Measurements from ENCODE around the gene CRTC3.

Gene CRTC3

GRCh38 chr15:90591524-90591923 is 61.8 kb downstream of the CRTC3 start:
- DNase-seq (ENCODE audit: low read depth in 1 of 2, low spot score in 1 of 2), result no peak

GRCh38 chr15:90592131-90592881 is 62.6 kb downstream of the CRTC3 start:
- DNase-seq (ENCODE audit: low read depth in 1 of 2, low spot score in 1 of 2), result no peak

GRCh38 chr15:90593499-90594158 is 63.9 kb downstream of the CRTC3 start:
- no peak for DNase-seq (ENCODE audit: low read depth in 1 of 2, low spot score in 1 of 2)

GRCh38 chr15:90594301-90594738 is 64.6 kb downstream of the CRTC3 start:
- DNase-seq (ENCODE audit: low read depth in 1 of 2, low spot score in 1 of 2), result peak; percentile 54 to 67

- no peak for DNase-seq (ENCODE audit: low read depth in 1 of 2, low spot score in 1 of 2)
These were observed 66.0 kb downstream of the CRTC3 start for GRCh38 chr15:90595763-90596155.

- no peak for DNase-seq (ENCODE audit: low read depth in 1 of 2, low spot score in 1 of 2)
These were observed 67.2 kb downstream of the CRTC3 start for GRCh38 chr15:90596943-90597342.

- no peak for DNase-seq (ENCODE audit: low read depth in 1 of 2, low spot score in 1 of 2)
These were observed 67.9 kb downstream of the CRTC3 start for GRCh38 chr15:90597577-90597976.

- no peak for DNase-seq (ENCODE audit: low read depth in 1 of 2, low spot score in 1 of 2)
These were observed 68.4 kb downstream of the CRTC3 start for GRCh38 chr15:90598031-90598577.

GRCh38 chr15:90598679-90599078 is 69.0 kb downstream of the CRTC3 start:
- DNase-seq (ENCODE audit: low read depth in 1 of 2, low spot score in 1 of 2), result no peak

GRCh38 chr15:90599116-90599515 is 69.4 kb downstream of the CRTC3 start:
- no peak for DNase-seq (ENCODE audit: low read depth in 1 of 2, low spot score in 1 of 2)

- no peak for DNase-seq (ENCODE audit: low read depth in 1 of 2, low spot score in 1 of 2)
These were observed 69.9 kb downstream of the CRTC3 start for GRCh38 chr15:90599644-90600043.

GRCh38 chr15:90600954-90601353 is 71.2 kb downstream of the CRTC3 start:
- DNase-seq (ENCODE audit: low read depth in 1 of 2, low spot score in 1 of 2), result no peak

GRCh38 chr15:90603893-90604292 is 74.2 kb downstream of the CRTC3 start:
- DNase-seq (ENCODE audit: low read depth in 1 of 2, low spot score in 1 of 2), result no peak

GRCh38 chr15:90606641-90607040 is 76.9 kb downstream of the CRTC3 start:
- DNase-seq (ENCODE audit: low read depth in 1 of 2, low spot score in 1 of 2), result no peak

- DNase-seq (ENCODE audit: low read depth in 1 of 2, low spot score in 1 of 2), result no peak
These were observed 77.6 kb downstream of the CRTC3 start for GRCh38 chr15:90607361-90607760.

- DNase-seq (ENCODE audit: low read depth in 1 of 2, low spot score in 1 of 2), result no peak
These were observed 79.8 kb downstream of the CRTC3 start for GRCh38 chr15:90609242-90610180.

- no peak for DNase-seq (ENCODE audit: low read depth in 1 of 2, low spot score in 1 of 2)
These were observed 80.5 kb downstream of the CRTC3 start for GRCh38 chr15:90610190-90610589.

- no peak for DNase-seq (ENCODE audit: low read depth in 1 of 2, low spot score in 1 of 2)
These were observed 81.4 kb downstream of the CRTC3 start for GRCh38 chr15:90611157-90611556.

GRCh38 chr15:90617171-90617570 is 87.4 kb downstream of the CRTC3 start:
- no peak for DNase-seq (ENCODE audit: low read depth in 1 of 2, low spot score in 1 of 2)

- DNase-seq (ENCODE audit: low read depth in 1 of 2, low spot score in 1 of 2), result no peak
These were observed 88.0 kb downstream of the CRTC3 start for GRCh38 chr15:90617668-90618097.

All from activated CD4-positive, alpha-beta T cell treated with anti-CD3 and anti-CD28 coated beads, Interleukin-2, amount 50 U/mL, for 24 hours (primary cell).